ENCODE measurements around the gene LILRB2.
"Not testable (repeated sequence)": the region's sequence is repeated elsewhere in the genome, so short reads cannot be mapped to it uniquely, and the experiment has no call there.

The LILRB2 gene

DNA sequence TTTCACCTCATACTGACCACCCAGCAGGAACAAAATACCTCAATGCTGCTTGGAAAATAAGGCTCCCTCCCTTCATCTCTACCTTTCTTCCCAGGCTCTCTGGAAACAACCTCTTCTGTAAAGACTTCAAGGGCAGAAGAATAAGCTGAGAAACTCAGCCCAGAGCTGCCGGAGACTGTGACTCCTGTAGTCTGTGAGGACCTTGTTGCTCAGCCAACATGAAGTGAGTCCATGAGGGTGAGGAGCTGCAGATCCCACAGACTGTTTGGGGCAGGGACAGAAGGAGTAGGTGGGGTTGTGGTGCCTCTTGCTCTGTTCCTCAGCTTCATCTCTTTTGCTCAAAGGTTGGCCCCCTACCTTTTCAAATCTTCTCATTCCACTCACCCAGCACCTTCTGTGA, 24.2 kb upstream of the LILRB2 start:
- no peak for DNase-seq (ENCODE audit: low spot score)

DNA sequence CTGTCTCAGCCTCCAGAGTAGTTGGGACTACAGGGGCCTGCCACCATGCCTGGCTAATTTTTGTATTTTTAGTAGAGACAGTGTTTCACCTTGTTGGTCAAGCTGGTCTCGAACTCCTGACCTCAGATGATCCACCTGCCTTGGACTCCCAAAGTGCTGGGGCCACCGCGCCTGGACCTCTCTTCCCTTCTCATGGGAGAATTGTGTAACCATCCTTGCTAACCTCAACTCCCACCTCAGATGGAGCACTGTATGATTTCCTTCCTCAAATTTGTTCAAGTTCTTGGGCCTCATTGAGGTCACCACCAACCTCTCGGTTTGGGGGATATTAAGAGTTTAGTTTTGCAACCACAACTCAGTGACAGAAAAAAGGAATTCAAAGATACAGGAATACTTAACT, 21.3 kb upstream of the LILRB2 start:
- no peak for DNase-seq (ENCODE audit: low spot score)

DNA sequence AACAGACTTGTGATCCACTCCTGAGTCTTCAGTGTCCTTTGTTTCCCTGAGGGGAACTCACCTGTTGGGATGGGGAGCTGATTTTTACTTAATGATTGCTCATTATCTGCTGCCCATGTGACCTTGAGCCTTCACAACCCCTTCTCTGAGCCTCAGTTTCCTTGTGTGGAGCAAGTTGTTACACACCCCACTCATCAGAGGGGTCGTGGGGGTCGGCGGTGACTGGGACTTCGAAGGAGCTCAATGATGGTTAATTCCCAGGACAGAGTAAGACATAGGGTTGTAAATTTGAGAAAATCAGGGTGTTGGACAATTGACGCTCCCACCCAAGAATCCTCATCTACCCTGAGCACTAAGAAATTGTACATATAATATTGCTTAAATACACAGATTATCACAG, 18.6 kb upstream of the LILRB2 start:
- DNase-seq (ENCODE audit: low spot score): no peak

DNA sequence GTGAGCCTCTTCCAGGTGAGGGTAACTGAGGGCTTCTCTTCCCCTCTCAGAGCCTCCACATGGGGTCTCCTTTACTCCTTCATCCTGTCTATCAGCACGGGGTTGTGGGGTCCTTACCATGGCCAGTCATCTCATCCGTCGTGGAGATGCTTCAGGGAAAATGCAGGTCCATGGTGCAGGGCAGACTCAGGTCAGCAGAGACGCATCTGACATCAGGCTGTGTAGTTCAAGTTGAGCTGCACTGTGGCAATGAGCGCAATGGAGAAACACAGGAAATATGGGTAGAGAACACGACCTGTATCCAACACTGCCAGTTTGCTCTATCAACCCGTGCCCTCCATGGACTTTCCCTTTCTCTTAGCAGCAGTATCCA, 18.2 kb upstream of the LILRB2 start:
- no peak for DNase-seq (ENCODE audit: low spot score)

DNA sequence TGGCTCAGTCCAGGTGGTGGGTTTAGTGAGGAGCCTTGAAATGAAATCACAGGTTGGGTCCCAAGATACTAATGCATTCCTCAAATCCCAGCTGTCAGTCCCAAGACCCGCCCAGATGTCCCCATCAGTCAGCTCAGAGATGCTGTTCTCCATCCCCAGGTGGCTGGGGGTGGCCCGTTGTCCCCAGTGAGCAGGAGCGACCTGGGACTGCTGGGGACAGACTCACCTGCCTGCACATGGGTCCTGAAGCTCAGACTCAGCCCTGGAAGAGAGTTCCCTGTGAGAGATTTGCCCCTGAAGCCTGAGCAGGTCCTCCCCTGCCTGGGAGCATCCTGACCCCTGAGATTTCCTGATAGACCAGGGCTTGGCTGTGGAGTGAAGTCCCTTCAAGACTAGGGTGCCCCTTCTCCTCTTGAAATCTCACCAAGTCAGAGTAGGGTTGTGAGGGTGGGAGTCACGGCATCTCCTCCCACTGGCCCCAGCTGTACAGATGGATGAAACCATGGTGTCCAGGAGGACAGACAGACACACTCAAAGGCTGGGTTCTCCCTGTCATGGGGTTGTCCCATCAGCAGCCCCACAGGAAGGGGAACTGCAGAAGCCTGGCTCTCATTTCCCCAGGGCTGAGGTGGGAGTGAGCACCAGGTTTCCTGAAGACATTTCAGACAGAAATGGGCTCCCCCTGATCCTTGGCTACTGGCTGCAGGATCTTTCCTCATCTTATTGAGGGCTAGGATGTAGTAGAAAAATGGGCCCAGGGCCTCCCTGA, 17.6 kb upstream of the LILRB2 start:
- DNase-seq (ENCODE audit: low spot score): no peak

DNA sequence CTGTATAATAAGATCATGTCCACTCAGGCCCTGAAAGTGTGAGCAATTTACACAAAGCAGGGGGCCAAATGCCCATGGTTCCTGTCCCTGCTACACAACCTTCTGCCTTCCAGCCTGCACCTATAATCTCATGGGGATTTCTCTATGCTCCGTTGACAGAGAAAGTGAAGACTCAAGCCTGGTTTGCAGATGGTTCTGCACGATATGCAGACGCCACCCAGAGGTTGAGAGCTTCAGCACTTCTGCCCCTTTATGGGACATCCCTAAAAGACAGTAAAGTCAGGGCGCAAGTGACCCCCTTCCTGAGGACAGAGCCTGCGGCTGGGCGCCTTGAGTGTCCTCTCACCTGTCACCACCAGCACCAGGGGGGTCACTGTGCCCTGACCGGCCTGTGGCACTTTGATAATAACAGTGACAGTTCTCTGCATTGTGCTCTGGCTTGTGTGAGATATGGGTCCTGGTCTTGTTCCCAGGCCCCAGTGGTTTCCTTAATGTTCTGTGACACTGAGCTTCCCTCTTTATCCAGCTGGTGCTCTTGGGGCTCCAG, 16.9 kb upstream of the LILRB2 start:
- DNase-seq (ENCODE audit: low spot score): no peak

DNA sequence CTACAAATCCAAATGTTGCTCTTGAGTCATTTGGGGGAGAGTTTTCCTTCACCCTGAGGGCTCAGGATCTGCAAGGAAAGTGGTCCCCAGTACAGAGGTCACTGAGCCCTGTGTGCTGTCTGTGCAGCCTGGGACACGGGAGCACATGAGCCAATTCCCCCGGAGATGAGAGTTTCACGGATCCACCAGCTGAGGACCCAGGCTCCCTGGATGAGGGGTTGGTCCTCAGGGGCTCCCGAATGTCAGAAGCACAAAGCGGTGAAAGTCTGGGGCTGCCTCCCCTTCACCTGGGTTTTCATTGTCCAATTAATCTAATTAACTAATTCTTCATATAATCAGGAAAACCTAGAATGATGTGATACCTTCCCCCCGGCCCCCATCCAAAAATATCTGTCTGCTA, 13.6 kb upstream of the LILRB2 start:
- DNase-seq (ENCODE audit: low spot score): no peak

DNA sequence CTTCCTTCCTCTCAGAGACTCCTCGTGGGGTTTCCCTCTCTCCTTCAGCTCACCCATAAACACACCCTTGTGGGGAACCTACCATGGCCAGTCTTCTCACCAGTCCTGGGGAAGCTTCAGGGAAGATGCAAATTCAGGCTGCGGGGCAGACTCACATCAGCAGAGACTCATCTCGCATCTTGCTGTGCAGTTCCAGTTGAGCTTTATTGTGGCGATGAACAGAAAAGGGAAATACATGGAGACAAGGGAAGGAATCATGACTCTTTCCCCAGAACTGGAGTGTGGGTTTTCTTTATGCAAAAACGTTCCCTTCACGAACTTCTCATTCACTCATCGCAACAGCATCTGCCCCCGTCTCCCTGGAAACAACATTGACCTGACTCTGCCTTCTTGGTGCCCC, 8.2 kb upstream of the LILRB2 start:
- DNase-seq (ENCODE audit: low spot score): not testable (repeated sequence)

DNA sequence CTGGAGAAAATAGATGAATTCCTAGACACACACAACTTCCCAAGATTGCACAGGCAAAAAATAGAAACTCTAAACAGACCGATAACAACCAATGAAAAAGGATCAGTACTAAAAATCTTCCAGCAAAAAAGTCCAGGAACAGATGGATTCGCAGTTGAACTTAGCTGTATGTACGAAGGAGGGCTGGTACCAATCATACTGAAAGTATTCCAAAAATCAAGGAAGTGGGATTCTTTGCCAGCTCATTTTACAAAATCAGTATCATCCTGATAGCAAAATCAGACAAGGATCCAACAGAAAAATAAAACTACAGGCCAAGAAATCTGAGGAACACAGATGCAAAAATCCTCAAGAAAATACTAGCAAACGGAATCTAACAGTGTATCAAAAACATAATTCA, 6.5 kb upstream of the LILRB2 start:
- no peak for DNase-seq (ENCODE audit: low spot score)

DNA sequence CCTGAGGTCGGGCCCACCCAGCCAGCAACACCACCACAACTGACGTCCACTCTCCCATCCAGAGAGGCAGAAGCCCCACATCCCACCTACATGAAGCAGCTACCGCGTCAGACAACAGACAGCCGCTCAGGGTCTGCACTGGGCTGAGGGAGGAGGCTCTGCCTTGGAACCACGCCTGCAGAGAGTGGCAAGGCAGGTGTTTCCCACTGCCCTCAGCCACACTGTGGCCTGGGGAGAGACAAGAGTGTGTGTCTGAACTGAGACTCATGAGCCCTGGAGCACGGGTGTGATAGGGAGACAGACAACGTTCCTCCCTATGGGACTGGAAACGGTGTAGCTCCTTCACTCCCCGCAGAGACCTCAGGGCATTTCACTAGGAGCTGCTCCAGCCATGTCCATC, 5.4 kb upstream of the LILRB2 start:
- DNase-seq (ENCODE audit: low spot score): not testable (repeated sequence)

DNA sequence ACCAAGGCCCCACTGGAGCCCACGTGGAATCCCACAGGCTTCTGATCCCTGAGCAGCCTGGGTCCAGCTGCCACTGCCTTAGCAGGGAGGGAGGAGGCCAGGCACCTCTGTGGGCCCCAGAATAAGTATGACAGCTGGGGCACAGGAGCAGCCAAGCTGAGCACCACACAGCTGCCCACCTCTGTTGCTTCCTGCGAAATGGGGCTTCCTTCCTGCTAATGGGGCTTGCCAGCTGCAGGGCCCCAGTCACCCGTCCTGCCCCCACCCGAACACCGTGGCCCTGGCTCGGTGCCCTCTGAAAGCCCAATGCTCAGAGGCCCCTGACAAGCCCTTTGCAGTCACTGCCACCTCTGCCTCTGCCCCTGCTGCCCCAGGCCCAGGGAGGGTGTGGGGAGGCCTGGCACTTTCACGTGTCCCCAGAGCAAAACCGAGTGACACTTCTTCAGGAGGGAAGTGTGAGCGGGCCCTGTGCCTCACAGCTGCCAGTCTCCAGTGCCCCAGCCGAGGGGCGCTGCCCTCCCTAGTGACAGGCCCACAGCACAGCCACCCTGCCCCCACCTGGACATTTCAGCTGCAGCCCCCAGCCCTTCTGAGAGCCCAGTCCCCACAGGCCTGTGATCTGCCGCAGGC, 4.6 kb upstream of the LILRB2 start:
- DNase-seq (ENCODE audit: low spot score): not testable (repeated sequence)

DNA sequence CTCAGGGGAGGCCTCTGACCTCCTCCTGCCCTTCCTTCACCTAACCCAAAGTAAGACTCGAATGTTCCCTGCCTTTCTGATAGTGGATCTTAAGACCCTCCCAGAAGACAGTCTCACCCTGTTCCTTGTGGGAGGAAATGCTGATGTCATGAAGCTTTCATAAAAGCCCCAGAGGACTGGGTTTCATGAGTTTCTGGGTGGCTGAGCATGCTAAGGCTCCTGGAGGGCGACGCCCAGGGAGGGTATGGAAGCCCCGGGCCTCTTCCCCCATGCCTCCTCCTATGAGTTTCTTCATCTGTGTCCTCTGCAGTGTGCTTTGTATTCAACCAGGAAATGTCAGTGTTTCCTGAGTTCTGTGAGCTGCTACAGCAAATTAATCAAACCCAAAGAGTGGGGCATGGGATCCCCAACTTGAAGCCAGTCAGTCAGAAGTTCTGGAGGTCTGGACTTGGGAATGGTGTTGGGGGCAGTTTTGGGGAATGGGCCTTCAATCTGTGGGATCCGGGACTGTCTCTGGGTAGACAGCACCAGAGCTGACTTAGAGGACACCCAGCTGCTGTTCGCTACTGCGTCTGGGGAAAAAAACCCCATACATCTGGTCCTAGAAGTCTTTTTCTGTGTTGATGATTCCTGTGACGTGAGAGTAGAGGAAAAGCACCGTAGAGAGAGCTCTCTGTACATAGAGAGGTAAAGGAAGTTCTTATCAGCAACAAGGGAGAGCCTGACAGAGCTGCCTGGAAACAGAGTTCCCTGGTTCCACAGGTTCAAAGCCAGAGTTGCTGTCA, 2.0 kb upstream of the LILRB2 start:
- DNase-seq (ENCODE audit: low spot score): no peak

DNA sequence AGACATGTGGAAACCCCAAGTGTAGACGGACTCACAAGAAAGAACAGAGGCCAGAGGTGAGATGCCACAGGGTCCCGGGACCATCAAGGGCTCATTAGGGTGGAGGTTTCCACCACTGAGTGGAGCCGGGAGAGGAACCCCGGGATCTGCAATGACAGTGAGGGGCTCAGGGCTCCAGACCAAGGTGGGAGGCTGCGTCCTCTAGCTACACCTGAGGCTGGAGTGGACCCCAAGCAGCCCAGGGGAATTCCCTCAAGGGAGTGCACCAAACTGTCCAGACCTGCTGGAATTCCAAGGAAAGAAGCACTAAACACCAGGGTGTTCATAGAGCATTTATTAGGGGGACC, 792 bp upstream of the LILRB2 start:
- DNase-seq (ENCODE audit: low spot score): not testable (repeated sequence)

DNA sequence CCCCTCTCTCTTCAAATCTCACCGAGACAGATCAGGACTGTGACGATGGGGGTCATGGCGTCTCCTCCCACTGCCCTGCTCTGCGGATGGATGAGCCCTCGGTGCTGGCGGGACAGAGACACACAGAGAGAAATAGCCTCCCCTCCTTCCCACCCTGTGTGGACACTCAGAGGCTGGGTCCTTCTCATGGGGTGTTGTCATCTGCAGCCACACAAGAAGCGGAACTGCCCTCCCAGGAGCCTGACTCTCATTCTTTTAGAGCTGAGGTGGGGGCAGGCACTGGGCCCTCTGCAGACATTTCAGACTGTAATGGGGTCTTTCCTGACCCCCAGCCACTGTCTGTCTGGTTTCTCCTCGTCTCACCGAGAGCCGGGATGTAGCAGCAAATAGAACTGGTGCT, 469 bp downstream of the LILRB2 start:
- DNase-seq (ENCODE audit: low spot score): not testable (repeated sequence)

DNA sequence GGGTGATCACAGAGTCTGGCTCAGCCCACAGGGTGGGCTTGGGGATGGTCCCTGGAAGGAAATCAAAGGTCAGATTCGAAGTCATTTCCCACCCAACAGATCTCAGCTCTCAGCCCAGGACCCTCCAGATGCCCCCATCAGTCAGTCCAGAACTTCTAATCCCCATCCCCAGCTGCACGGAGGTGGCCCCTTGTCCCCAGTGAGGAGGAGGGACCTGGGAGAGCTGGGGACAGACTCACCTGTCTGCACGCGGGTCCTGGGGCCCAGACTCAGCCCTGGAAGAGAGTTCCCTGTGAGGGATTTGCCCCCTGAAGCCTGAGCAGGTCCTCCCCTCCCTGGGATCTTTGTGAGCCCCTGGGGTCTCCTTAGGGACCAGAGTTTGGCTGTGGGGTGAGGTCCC, 885 bp downstream of the LILRB2 start:
- not testable (repeated sequence) for DNase-seq (ENCODE audit: low spot score)

DNA sequence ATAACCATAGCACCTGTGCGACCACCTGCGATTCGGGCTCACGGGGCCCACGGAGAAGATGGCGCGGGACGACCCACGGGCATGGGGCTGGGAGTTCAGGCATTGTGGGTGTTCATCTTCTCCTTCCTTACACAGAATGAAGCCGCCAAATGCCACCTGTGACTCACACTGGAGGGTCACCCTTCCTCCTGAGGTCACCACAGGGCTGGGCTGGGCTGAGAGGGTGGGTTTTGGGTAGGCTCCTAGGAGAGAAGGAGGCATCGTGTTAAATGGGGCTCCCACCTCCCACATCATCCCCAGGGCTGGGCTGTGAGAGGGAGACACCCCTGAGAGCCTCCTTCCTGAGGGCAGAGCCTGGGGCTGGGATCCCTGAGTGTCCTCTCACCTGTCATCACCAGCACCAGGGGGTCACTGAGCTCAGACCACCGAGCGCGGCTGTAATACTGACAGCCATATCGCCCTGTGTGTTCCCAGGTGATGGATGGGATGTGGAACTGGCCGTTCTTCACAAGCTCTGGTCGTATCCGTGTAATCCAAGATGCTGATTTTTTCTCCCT, 1.4 kb downstream of the LILRB2 start:
- no peak for DNase-seq (ENCODE audit: low spot score)

DNA sequence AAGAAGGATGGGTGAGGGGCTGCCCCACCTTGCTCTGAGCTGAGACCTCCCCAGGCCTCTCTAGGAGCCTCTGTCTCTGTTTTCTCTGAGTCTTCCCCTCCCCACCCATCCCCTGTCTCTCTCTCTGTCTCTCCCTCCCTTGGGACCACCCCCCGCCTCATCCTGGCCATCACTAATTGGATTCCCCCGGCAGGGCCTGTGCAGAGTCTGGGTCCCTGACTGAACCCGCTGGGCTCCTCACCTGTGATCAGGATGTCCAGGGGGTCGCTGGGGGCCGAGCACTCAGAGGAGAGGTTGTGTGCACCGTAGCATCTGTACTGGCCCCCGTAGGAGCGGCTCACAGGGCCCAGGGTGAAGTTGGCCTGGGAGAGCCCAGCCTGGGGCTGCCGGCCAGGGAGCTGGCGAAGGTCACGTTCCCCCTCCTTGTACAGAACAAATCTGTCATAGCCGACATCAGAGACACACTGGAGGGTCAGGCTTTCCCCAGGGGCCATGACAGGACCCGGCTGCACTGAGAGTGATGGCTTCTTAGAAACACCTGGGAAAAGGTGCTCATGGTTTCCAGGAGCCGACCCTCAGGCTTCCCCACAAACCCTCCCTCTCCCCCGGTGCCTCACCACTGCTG, 2.2 kb downstream of the LILRB2 start:
- not testable (repeated sequence) for DNase-seq (ENCODE audit: low spot score)

DNA sequence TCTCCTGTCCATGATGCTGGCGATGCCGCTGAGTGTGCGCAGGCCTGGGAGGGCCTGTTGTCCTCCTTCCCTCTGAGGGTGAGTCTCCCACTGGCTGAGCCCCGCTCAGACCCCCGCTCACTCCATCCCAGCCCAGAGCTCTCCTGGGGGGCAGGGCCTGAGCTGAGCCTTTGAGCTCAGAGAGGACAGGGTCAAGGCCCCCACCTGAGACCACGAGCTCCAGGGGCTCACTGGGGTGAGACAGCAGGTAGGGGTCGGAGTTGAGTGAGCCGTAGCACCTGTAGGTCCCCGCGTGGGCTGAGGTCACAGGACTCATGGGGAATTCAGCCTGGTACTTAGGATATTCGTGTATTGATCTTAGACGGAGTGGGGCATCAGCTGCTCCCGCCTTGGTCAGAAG, 2.9 kb downstream of the LILRB2 start:
- not testable (repeated sequence) for DNase-seq (ENCODE audit: low spot score)

DNA sequence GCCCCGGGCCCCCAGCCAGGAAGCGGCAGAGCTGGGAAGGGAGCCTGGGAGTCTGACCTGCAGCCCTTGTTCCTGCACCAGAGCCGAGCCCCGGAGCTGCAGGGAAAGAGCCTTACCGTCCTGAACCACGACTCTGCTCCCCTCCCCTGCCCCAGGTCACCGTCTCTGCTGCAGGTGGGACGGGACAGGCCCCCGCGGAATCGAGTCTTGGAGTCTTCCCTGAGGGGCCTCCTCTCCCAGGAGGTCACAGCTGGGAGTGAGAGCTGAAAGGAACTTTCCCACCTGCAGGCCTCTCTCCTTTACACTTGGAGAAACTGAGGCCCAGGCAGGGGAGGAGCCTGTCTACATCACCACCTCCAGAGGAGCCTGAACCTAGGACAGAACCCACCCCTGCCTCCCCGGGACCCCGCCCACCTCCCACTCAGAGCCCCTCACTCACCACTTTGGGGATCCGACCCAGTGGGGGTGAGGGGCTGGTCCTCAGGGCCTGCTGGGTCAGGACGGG, 3.7 kb downstream of the LILRB2 start:
- DNase-seq (ENCODE audit: low spot score): not testable (repeated sequence)

DNA sequence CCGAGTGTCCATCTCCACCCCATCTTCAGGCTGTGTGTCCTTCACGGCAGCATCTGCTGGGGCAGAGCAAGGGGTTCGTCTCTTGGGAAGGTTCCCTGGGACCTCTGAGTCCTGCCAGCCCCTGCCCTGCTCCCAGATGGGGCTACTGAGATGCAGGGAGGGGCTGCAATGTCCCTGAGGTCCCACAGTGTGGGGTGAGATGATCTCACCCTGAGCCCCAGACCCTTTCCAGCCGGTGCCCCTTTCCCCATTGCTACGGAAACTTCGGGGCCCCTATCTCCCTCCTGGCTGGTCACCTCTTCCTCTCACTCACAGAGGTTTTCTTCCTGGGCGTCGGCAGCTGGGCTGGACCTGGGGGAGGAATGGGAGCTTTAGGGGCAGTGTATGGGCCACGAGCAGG, 5.0 kb downstream of the LILRB2 start:
- no peak for DNase-seq (ENCODE audit: low spot score)

DNA sequence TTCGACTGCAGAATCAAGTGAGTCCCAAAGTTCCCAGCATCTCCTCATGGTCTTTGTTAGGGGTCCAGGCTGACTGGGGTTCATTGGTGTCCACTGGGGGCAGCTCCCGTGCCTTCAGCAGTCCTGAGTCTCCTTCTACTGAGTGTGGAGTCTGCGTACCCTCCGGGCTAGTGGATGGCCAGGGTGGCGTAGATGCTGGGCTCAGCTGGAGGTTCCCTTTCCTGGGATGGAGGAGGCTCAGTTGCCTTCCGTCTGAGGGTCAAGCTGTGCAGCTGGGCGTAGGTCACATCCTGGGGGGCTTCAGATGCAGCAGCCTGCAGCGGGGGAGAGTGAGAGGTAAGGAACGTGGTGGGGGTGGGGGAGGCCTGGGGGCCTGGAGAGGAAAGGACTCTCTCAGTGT, 6.4 kb downstream of the LILRB2 start:
- not testable (repeated sequence) for DNase-seq (ENCODE audit: low spot score)

DNA sequence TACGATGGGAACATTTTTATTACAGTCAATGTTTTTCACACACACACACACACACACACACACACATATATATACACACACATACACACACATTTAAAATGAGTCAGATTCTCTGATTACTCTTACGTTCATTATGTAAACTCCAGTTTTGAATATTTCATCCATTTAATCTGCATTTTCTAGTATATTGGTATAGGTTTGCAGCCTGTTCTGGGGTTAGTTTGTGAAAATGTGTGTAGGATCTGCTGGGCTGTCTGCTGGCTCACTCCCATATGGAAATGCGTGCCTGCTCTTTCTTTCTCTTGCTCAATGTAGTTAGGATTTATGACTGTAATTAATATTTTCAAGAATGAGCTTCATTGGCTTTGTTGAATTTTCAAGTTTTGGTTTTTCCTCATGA, 7.1 kb downstream of the LILRB2 start:
- no peak for DNase-seq (ENCODE audit: low spot score)
